ENCODE measurements around the gene ATN1. TPM values are rescaled to one million over a fixed set of nuclear protein-coding genes. Genes with fewer than 3 reads are reported as not detected.
A peak's percentile ranks its signal among the peaks of the same experiment; 100 is the strongest.

ATN1 gene
- total and polyA plus RNA-seq, 11 donors, result 38.4 to 82.9 (median 65.6) TPM

- no peak overlapping the region for H3K27ac ChIP-seq
- no peaks in the 10 kb centered on the region for H3K36me3 ChIP-seq
- DNase-seq (no peak), ATAC-seq (no peak)
- peaks cover 0 to 11% (median 0%) of the 10 kb centered on the region in 12 donors for H3K4me1 ChIP-seq
- WGBS, 4 donors, result 68 to 82% (median 75%) methylated on average over 6 of the region's 6 CpGs
- intact Hi-C loops (cut with DNase I), result no loop called here
- no peak overlapping the region for H3K4me3 ChIP-seq
- H3K27me3 ChIP-seq, result no peaks in the 10 kb centered on the region
- H3K9me3 ChIP-seq, result no peaks in the 10 kb centered on the region
- TF ChIP-seq, protein P1, sequence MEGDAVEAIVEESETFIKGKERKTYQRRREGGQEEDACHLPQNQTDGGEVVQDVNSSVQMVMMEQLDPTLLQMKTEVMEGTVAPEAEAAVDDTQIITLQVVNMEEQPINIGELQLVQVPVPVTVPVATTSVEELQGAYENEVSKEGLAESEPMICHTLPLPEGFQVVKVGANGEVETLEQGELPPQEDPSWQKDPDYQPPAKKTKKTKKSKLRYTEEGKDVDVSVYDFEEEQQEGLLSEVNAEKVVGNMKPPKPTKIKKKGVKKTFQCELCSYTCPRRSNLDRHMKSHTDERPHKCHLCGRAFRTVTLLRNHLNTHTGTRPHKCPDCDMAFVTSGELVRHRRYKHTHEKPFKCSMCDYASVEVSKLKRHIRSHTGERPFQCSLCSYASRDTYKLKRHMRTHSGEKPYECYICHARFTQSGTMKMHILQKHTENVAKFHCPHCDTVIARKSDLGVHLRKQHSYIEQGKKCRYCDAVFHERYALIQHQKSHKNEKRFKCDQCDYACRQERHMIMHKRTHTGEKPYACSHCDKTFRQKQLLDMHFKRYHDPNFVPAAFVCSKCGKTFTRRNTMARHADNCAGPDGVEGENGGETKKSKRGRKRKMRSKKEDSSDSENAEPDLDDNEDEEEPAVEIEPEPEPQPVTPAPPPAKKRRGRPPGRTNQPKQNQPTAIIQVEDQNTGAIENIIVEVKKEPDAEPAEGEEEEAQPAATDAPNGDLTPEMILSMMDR (IDR thresholded peaks at IDR 0.05), result no peak
Measured at GRCh38 chr12:6896846-6897435, 30.8 kb upstream of the ATN1 start.

DNA sequence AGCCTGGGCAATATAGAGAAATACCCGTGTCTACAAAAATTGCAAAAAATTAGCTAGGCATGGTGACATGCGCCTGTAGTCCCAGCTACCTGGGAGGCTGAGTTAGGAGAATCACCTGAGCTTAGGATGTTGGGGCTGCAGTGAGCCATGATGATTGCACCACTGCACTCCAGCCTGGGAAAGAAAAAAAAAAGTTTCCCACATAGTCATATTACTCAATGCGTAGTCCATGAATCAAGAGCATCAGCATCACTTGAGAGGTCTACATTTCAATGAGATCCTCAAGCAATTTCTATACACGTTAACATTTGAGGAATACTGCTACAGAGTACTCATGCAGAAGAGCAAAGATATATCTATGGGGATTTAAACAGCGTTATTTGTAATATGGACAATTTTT is 28.3 kb upstream of the ATN1 start:
- intact Hi-C loops (cut with DNase I), result no loop called here
- TF ChIP-seq, protein P1 (IDR thresholded peaks at IDR 0.05), result no peak
- TF ChIP-seq POLR2A (IDR thresholded peaks at IDR 0.05), result no peak
- Histone ChIP-seq H3K4me3 (no peak overlapping the region), H3K27me3 (no peaks in the 10 kb centered on the region), H3K36me3 (no peaks in the 10 kb centered on the region), H3K9me3 (no peaks in the 10 kb centered on the region), H3K27ac (no peak overlapping the region), H3K4me1 (peaks cover 0 to 17% (median 5%) of the 10 kb centered on the region in 12 donors)
- WGBS, 4 donors, result 70 to 83% (median 78%) methylated on average over 5 of the region's 5 CpGs
- DNase-seq (no peak), ATAC-seq (no peak)

DNA sequence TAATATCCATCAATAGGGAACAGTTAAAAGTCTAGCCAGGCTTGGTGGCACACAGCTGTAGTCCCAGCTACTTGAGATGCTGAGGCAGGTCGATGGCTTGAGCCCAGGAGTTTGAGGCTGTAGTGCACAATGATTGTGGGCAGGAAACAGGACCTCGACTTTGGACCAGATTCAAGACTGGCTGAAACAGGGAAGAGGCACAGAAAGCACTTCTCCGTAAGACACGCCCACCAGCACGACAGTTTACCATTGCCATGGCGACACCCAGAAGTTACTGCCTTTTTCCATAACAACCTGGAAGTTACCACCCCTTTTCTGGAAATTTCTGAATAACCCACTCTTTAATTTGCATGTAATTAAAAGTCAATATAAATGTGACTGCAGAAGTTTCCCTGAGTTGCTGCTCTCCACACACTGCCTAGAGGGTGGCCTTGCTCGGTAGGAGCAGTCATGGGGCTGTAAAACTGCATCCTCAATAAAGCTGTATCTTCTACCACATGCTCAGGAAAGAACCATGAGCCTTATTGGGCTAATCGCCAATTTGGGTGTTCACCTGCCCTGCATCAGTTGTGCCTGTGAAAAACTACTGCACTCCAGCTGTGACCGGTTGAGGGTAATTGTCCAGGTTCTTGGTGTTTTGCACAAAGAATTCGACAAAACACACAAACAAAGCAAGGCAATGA is 27.8 kb upstream of the ATN1 start:
- DNase-seq, result peak in 4 of 5 donors; percentile 55 to 69 (median 68)
- H3K9me3 ChIP-seq, result no peaks in the 10 kb centered on the region

GRCh38 chr12:6902448-6902847 is 25.3 kb upstream of the ATN1 start:
- WGBS, 4 donors, result 82 to 92% (median 86%) methylated on average over 4 of the region's 4 CpGs
- Histone ChIP-seq H3K27me3 (no peaks in the 10 kb centered on the region), H3K4me3 (no peak overlapping the region), H3K4me1 (peaks cover 0 to 24% (median 11%) of the 10 kb centered on the region in 12 donors), H3K9me3 (no peaks in the 10 kb centered on the region), H3K27ac (no peak overlapping the region), H3K36me3 (peaks cover 0 to 15% (median 0%) of the 10 kb centered on the region in 9 donors)
- TF ChIP-seq POLR2A (IDR thresholded peaks at IDR 0.05), result no peak
- TF ChIP-seq, protein P1 (IDR thresholded peaks at IDR 0.05), result no peak
- DNase-seq (no peak), ATAC-seq (no peak)
- intact Hi-C loops (cut with DNase I), result no loop called here

More for the DNA sequence above, 27.8 kb upstream of the ATN1 start:
- intact Hi-C loops (cut with DNase I), result no loop called here
- no peaks in the 10 kb centered on the region for H3K27me3 ChIP-seq
- TF ChIP-seq POLR2A (IDR thresholded peaks at IDR 0.05), result no peak
- TF ChIP-seq, protein P1 (IDR thresholded peaks at IDR 0.05), result no peak
- no peak overlapping the region for H3K4me3 ChIP-seq
- ATAC-seq, result peak in 2 of 4 donors; percentile 35 to 53
- H3K36me3 ChIP-seq, result no peaks in the 10 kb centered on the region
- peak overlapping the region in 1 of 12 donors; percentile 38 for H3K27ac ChIP-seq
- WGBS, 4 donors, result 55 to 61% (median 57%) methylated on average over 10 of the region's 10 CpGs
- H3K4me1 ChIP-seq, result peaks cover 0 to 19% (median 7%) of the 10 kb centered on the region in 12 donors

Measured in heart left ventricle (tissue), 16 donors.